ENCODE measurements around the gene GDAP2.
"Not testable (repeated sequence)": the region's sequence is repeated elsewhere in the genome, so short reads cannot be mapped to it uniquely, and the experiment has no call there.

The GDAP2 gene

GRCh38 chr1:117930173-117930447, 689 bp upstream of the GDAP2 start:
- peak overlapping the region; percentile 98 for H3K4me3 ChIP-seq (replicated peaks; ENCODE audit: low read depth, low read length)
- DNase-seq (ENCODE audit: extremely low read depth, low read depth): no peak
- no peak for TF ChIP-seq CTCF (IDR thresholded peaks at IDR 0.05; ENCODE audit: low read depth, low read length, missing control alignments)

- peak; percentile 31 for TF ChIP-seq CTCF (IDR thresholded peaks at IDR 0.05; ENCODE audit: low read depth, low read length, missing control alignments)
- DNase-seq (ENCODE audit: extremely low read depth, low read depth): peak; percentile 35
- peak overlapping the region; percentile 98 for H3K4me3 ChIP-seq (replicated peaks; ENCODE audit: low read depth, low read length)
Observed at GRCh38 chr1:117928881-117929342, 509 bp downstream of the GDAP2 start.

- DNase-seq (ENCODE audit: extremely low read depth, low read depth): no peak
- no peak for TF ChIP-seq CTCF (IDR thresholded peaks at IDR 0.05; ENCODE audit: low read depth, low read length, missing control alignments)
- no peak overlapping the region for H3K4me3 ChIP-seq (replicated peaks; ENCODE audit: low read depth, low read length)
Observed at GRCh38 chr1:117925981-117926380, 3.4 kb downstream of the GDAP2 start.

GRCh38 chr1:117922717-117923116, 6.7 kb downstream of the GDAP2 start:
- H3K4me3 ChIP-seq (replicated peaks; ENCODE audit: low read depth, low read length); DNase-seq (ENCODE audit: extremely low read depth, low read depth): not testable (repeated sequence)

- H3K4me3 ChIP-seq (replicated peaks; ENCODE audit: low read depth, low read length): no peak overlapping the region
- DNase-seq (ENCODE audit: extremely low read depth, low read depth): no peak
- no peak for TF ChIP-seq CTCF (IDR thresholded peaks at IDR 0.05; ENCODE audit: low read depth, low read length, missing control alignments)
Observed at GRCh38 chr1:117921991-117922390, 7.4 kb downstream of the GDAP2 start.

DNA sequence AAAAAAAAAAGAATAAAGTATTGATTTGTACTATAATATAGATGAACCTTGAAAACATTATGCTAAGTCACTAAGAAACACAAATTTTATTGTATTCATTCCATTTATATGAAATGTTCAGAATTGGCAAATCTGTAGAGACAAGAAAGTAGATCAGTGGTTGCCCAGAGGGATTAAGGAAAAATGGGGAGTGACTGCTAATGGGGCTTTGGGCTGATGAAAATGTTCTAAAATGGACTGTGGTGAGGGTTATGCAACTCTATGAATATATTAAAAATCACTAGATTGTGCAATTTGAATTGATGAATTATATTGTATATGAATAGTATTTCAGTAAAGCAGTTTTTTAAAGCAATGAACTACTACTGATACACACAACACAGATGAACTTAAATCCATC, 10.0 kb downstream of the GDAP2 start:
- no peak for TF ChIP-seq CTCF (IDR thresholded peaks at IDR 0.05; ENCODE audit: low read depth, low read length, missing control alignments)
- no peak overlapping the region for H3K4me3 ChIP-seq (replicated peaks; ENCODE audit: low read depth, low read length)
- no peak for DNase-seq (ENCODE audit: extremely low read depth, low read depth)

DNA sequence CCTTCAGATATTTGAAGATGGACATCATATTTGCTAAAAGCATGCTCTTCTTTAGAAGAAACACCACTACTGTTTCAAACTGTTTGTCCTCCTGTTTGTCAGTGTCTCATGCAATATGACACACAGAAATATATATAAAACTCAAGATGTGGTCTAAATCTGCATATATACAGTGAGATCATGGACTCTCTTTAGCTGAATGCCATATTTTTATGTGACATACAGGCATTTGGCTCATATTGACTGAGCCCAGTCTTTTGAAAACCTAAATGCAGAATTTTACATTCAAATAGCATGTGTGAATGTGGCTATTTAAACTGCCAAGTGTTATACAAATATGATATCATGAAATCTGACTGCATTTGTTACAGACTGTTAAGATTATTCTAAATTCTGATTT, 18.4 kb downstream of the GDAP2 start:
- TF ChIP-seq CTCF (IDR thresholded peaks at IDR 0.05; ENCODE audit: low read depth, low read length, missing control alignments): no peak
- no peak overlapping the region for H3K4me3 ChIP-seq (replicated peaks; ENCODE audit: low read depth, low read length)
- DNase-seq (ENCODE audit: extremely low read depth, low read depth): no peak

All from HFF-Myc (cell line).